NT2/D1 (cell line): ENCODE results near the gene TENM3.

Experiments used
- DNase-seq: peaks from one replicate; pipeline ENCODE4 v3.0.0-alpha.2; 2011; ENCODE audit warnings: low read depth, low spot score
- H3K27me3 ChIP-seq: 2 replicates; pipeline ENCODE4 v1.6.0; 2011; ENCODE audit warnings: mild to moderate bottlenecking; ENCODE audit not compliant: insufficient read length, insufficient read depth
- H3K36me3 ChIP-seq: 2 replicates; pipeline ENCODE4 v1.6.1; 2011; ENCODE audit warnings: mild to moderate bottlenecking, low read length, mixed read lengths; ENCODE audit not compliant: insufficient read depth, insufficient read length
- H3K4me1 ChIP-seq: 2 replicates; pipeline ENCODE4 v1.5.1; 2011; ENCODE audit not compliant: insufficient read depth, insufficient read length
- H3K4me3 ChIP-seq: 2 replicates; pipeline ENCODE4 v1.5.1; 2011; ENCODE audit warnings: low read depth; ENCODE audit not compliant: insufficient read length
- H3K9ac ChIP-seq: 2 replicates; pipeline ENCODE4 v1.6.0; 2011; ENCODE audit warnings: low read depth; ENCODE audit not compliant: insufficient read length
- H3K9me3 ChIP-seq: 2 replicates; pipeline ENCODE4 v1.5.1; 2011; ENCODE audit warnings: mild to moderate bottlenecking, low read length; ENCODE audit not compliant: insufficient read depth
- SUZ12 ChIP-seq: IDR thresholded peaks from 2 replicates; pipeline ENCODE4 v1.6.1; 2011; ENCODE audit not compliant: insufficient read length, insufficient read depth; ENCODE audit errors: extremely low read depth
- YY1 ChIP-seq: IDR thresholded peaks from 2 replicates; pipeline ENCODE4 v1.6.1; 2011; ENCODE audit not compliant: insufficient read length, insufficient read depth
- ZNF274 ChIP-seq: IDR thresholded peaks from 2 replicates; pipeline ENCODE4 v1.6.1; 2011; ENCODE audit warnings: mild to moderate bottlenecking, low read depth, low read length

TENM3 gene

GRCh38 chr4:182555997-182556418, 312.8 kb downstream of the TENM3 start:
- peak; percentile 73 for DNase-seq
- H3K4me1 ChIP-seq: no peaks in the 10 kb centered on the region
- no peaks in the 10 kb centered on the region for H3K36me3 ChIP-seq
- H3K27me3 ChIP-seq: no peaks in the 10 kb centered on the region
- no peaks in the 10 kb centered on the region for H3K9me3 ChIP-seq
- no peak overlapping the region for H3K4me3 ChIP-seq
- TF ChIP-seq YY1 (no peak), SUZ12 (no peak), ZNF274 (no peak)
- no peak overlapping the region for H3K9ac ChIP-seq

- H3K4me3 ChIP-seq: no peak overlapping the region
- DNase-seq: no peak
- peak overlapping the region; percentile 50 for H3K9ac ChIP-seq
- no peaks in the 10 kb centered on the region for H3K4me1 ChIP-seq
- no peaks in the 10 kb centered on the region for H3K9me3 ChIP-seq
- no peaks in the 10 kb centered on the region for H3K36me3 ChIP-seq
- H3K27me3 ChIP-seq: no peaks in the 10 kb centered on the region
- TF ChIP-seq YY1 (no peak), SUZ12 (no peak), ZNF274 (no peak)
Observed at GRCh38 chr4:182556580-182556979, 313.4 kb downstream of the TENM3 start.

DNA sequence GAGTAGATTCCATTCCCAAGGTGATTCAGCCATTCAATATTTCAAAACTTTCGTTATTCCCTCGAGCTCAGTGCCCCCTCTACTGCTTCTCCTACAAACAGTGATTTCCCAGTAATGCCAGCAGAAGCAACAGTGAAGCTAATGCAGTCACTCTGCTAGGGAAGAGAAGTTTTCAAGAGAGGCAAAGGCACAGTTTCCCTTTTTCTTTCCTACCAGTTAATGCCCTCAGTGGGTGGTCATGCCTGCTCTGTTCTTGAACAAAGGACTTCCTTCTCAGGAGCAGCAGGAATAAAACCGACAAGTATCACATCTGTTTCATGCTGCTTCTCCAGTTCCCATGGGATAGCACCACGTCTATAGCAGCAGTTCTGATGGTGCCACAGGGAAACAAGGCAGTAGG, 317.2 kb downstream of the TENM3 start:
- H3K4me1 ChIP-seq: peaks cover 2% of the 10 kb centered on the region
- H3K36me3 ChIP-seq: no peaks in the 10 kb centered on the region
- H3K27me3 ChIP-seq: no peaks in the 10 kb centered on the region
- TF ChIP-seq YY1 (no peak), SUZ12 (no peak), ZNF274 (no peak)
- peak; percentile 88 for DNase-seq
- H3K4me3 ChIP-seq: no peak overlapping the region
- H3K9me3 ChIP-seq: no peaks in the 10 kb centered on the region
- no peak overlapping the region for H3K9ac ChIP-seq

DNA sequence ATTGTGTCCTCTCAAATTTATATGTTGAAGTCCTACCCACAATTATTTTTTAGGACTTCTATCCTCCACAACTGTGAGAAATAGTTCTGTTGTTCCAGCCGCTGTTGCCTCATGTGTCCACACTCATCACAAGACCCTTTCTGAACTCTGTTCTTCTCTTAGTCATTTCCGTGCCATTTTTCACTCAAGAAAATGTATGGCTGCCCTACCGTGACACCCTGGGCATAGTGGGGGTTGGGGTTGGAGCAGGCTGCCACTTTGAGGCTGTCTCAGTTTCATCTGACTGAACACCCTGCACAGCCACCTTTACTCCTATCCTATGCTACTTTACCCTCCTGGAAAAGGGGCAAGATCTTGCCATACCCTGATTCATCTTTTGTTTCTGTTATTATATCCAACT, 319.1 kb downstream of the TENM3 start:
- H3K4me3 ChIP-seq: no peak overlapping the region
- H3K9ac ChIP-seq: no peak overlapping the region
- DNase-seq: no peak
- no peaks in the 10 kb centered on the region for H3K9me3 ChIP-seq
- H3K27me3 ChIP-seq: no peaks in the 10 kb centered on the region
- no peaks in the 10 kb centered on the region for H3K36me3 ChIP-seq
- TF ChIP-seq YY1 (no peak), ZNF274 (no peak), SUZ12 (no peak)
- peaks cover 2% of the 10 kb centered on the region for H3K4me1 ChIP-seq

DNA sequence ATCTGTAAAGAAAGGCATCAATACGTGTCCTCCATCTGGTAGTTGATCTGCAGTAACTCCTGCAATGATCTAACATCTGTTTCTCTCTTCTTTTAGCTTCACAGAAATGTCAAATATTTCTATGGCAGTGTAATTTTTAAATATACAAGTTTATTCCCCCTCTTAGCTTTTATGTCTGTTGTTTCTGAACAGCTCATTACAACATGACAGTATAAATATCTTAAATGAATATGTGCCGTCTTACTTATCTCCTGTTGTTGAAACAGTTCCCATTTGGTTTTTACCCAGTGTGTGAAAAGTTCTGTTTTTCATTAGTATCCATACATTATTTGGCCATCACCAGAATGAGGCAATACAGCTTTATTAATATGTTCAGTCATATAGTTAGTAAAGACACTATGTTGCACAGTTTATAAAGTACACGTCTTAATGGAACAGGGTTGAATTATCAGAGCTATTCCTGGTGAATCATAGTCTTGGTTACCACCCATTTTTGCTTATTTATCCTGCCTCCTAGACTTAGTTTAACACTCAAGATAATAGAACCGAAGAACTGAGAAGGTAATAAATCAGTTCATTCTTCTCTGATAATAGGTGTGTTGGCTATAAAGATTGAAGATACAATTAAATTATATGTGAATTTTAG, 321.6 kb downstream of the TENM3 start:
- no peak overlapping the region for H3K9ac ChIP-seq
- H3K36me3 ChIP-seq: no peaks in the 10 kb centered on the region
- no peaks in the 10 kb centered on the region for H3K9me3 ChIP-seq
- TF ChIP-seq YY1 (no peak), SUZ12 (no peak), ZNF274 (no peak)
- H3K27me3 ChIP-seq: no peaks in the 10 kb centered on the region
- H3K4me3 ChIP-seq: no peak overlapping the region
- H3K4me1 ChIP-seq: peaks cover 2% of the 10 kb centered on the region
- no peak for DNase-seq

GRCh38 chr4:182567119-182567518, 323.9 kb downstream of the TENM3 start:
- H3K27me3 ChIP-seq: no peaks in the 10 kb centered on the region
- no peak overlapping the region for H3K9ac ChIP-seq
- no peaks in the 10 kb centered on the region for H3K9me3 ChIP-seq
- peaks cover 2% of the 10 kb centered on the region for H3K4me1 ChIP-seq
- H3K36me3 ChIP-seq: no peaks in the 10 kb centered on the region
- no peak overlapping the region for H3K4me3 ChIP-seq
- DNase-seq: no peak
- no peak for TF ChIP-seq ZNF274
- TF ChIP-seq YY1: no peak
- no peak for TF ChIP-seq SUZ12

GRCh38 chr4:182569561-182569960, 326.4 kb downstream of the TENM3 start:
- H3K36me3 ChIP-seq: no peaks in the 10 kb centered on the region
- H3K4me1 ChIP-seq: no peaks in the 10 kb centered on the region
- no peaks in the 10 kb centered on the region for H3K9me3 ChIP-seq
- H3K4me3 ChIP-seq: no peak overlapping the region
- H3K27me3 ChIP-seq: no peaks in the 10 kb centered on the region
- H3K9ac ChIP-seq: no peak overlapping the region
- no peak for TF ChIP-seq ZNF274
- DNase-seq: no peak

DNA sequence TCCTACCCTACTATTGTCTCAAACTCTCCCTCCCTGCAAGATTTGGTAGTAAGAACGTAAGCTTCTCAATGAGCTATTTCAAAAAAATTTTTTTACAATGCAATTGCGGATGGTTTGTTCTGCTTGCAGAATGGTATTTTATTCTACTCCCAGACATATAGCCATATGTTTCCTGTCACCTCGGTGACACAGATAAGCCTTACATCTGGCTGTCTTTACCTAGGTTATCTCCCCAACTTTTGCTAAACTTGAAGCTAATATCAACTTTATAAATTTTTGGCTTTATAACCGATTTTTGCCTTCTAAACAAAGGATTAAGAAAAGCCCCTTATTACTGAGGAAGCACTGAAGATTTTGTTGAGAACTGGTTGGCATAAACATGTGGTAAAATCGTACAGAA, 331.5 kb downstream of the TENM3 start:
- no peaks in the 10 kb centered on the region for H3K36me3 ChIP-seq
- no peak for TF ChIP-seq ZNF274
- TF ChIP-seq SUZ12: no peak
- no peak for TF ChIP-seq YY1
- DNase-seq: no peak
- H3K4me3 ChIP-seq: no peak overlapping the region
- no peaks in the 10 kb centered on the region for H3K27me3 ChIP-seq
- H3K4me1 ChIP-seq: no peaks in the 10 kb centered on the region
- H3K9me3 ChIP-seq: no peaks in the 10 kb centered on the region
- H3K9ac ChIP-seq: no peak overlapping the region
